GM12891 (cell line): ENCODE results near the gene ERP44.

ENCODE experiments used
- POLR2A ChIP-seq: IDR thresholded peaks from 2 replicates; pipeline ENCODE4 v1.6.1; 2011; ENCODE audit warnings: low read depth, low read length, control low read depth
- POLR2AphosphoS5 ChIP-seq: IDR thresholded peaks from 2 replicates; pipeline ENCODE4 v1.6.1; 2011; ENCODE audit warnings: low read depth, low read length, control low read depth
- TAF1 ChIP-seq: IDR thresholded peaks from 2 replicates; pipeline ENCODE4 v1.6.1; 2011; ENCODE audit warnings: low read depth, low read length, control low read depth

GRCh38 chr9:99998866-99999265, 99.9 kb downstream of the ERP44 start:
- TF ChIP-seq POLR2AphosphoS5 (no peak), POLR2A (no peak), TAF1 (no peak)
